ENCODE measurements around the gene SEMA5B. TPM values are rescaled to one million over a fixed set of nuclear protein-coding genes. Genes with fewer than 3 reads are reported as not detected.

The SEMA5B gene
- total RNA-seq, 2 donors from 2014 or later, result 0.51 to 3.5 TPM

DNA sequence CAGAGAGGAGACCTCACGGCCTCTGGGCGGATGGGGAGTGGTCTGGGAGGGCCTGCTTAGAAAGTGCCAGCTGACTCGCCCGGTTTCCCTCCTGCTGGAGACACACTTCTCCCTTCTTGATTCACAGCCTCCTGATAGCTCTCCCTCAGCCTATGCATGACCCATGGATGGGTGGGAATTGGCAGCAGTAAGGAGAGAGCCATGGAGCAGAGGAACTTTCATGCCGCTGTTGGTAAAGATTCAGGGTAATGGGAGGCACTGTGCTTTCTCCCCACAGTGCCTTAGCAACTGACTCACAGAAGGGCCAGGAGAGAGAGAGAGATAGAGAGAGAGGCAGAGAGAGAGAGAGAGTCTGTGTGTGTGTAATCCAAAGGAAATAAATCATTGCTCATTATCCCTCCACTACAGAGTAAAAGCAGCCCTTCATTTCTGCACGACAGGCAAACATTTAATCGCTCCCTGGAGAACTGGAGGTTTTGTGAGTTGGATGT, 82.8 kb downstream of the SEMA5B start:
- H3K27ac ChIP-seq, result no peak overlapping the region
- H3K36me3 ChIP-seq, result no peaks in the 10 kb centered on the region
- H3K9me3 ChIP-seq, result no peaks in the 10 kb centered on the region
- H3K27me3 ChIP-seq, result no peaks in the 10 kb centered on the region
- TF ChIP-seq, protein P1, sequence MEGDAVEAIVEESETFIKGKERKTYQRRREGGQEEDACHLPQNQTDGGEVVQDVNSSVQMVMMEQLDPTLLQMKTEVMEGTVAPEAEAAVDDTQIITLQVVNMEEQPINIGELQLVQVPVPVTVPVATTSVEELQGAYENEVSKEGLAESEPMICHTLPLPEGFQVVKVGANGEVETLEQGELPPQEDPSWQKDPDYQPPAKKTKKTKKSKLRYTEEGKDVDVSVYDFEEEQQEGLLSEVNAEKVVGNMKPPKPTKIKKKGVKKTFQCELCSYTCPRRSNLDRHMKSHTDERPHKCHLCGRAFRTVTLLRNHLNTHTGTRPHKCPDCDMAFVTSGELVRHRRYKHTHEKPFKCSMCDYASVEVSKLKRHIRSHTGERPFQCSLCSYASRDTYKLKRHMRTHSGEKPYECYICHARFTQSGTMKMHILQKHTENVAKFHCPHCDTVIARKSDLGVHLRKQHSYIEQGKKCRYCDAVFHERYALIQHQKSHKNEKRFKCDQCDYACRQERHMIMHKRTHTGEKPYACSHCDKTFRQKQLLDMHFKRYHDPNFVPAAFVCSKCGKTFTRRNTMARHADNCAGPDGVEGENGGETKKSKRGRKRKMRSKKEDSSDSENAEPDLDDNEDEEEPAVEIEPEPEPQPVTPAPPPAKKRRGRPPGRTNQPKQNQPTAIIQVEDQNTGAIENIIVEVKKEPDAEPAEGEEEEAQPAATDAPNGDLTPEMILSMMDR (IDR thresholded peaks at IDR 0.05), result no peak
- DNase-seq (ENCODE audit: low spot score), result no peak
- peaks cover 0 to 34% of the 10 kb centered on the region in 2 donors for H3K4me1 ChIP-seq
- no peak overlapping the region for H3K4me3 ChIP-seq

DNA sequence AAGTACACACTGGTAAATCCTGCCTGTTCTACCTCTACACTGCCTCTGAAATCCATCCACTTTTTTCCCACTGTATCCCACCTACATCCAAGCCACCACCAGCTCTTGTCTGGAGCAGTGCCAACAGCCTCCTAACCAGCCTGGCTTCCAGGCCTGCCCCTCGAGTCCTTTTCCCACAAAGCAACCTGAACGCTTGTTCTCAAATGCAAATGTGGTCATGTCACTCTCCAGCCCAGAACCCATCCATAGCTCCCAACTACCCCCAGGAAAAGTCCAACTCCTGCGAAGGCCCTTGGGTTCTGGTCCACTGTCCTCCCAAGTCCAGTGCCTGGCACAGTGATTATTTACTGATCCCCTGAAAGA, 83.8 kb downstream of the SEMA5B start:
- no peak for DNase-seq (ENCODE audit: low spot score)
- Histone ChIP-seq H3K4me3 (no peak overlapping the region), H3K36me3 (no peaks in the 10 kb centered on the region), H3K4me1 (peaks cover 0 to 34% of the 10 kb centered on the region in 2 donors), H3K9me3 (no peaks in the 10 kb centered on the region), H3K27ac (no peak overlapping the region), H3K27me3 (no peaks in the 10 kb centered on the region)
- TF ChIP-seq, protein P1 (IDR thresholded peaks at IDR 0.05), result no peak

DNA sequence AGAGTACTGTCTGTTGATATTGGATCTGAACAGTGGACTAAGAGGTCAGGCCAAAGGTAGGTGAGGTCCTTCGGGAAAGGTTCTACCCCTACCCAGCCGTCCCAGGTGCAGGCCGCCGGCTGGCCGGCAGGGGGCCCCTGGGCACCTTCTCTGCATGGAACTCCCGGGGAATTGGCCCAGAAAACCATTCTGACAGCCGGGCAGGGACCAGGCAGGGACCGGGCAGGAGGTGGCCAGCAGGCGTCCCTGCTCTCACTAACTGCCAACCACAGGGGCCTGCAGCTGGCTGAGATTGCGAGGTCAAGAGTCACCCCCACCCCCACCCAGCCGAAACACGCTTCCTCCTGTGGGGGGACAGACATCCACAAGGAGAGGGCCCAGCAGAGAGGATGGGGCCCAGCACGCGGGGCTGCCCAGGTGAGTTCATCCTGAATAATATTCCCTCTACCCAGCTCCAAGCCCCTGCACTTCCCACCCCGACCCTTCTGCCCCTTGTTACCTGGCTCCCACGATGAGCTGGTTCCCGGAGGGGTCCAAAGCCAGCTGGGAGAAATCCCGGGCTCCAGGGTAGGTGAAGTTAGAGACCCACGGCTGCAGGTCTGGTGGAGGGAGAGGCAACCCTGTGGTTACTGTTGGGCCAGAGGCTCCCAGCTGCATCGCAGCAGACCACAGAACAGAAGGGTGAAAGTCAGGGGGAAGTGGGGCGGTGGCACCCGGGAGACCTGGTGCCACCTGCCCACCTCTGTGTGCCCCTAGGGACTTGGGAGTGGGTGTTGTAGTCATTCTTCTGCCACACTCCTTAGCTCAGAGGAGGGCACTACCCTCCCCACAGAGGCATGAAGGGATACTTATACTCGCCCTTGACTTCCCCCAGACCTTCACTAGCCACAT, 84.4 kb downstream of the SEMA5B start:
- TF ChIP-seq, protein P1 (IDR thresholded peaks at IDR 0.05), result peak; percentile 91 to 93
- H3K4me3 ChIP-seq, result no peak overlapping the region
- H3K36me3 ChIP-seq, result no peaks in the 10 kb centered on the region
- H3K27ac ChIP-seq, result no peak overlapping the region
- peaks cover 0 to 29% of the 10 kb centered on the region in 2 donors for H3K4me1 ChIP-seq
- H3K27me3 ChIP-seq, result no peaks in the 10 kb centered on the region
- H3K9me3 ChIP-seq, result no peaks in the 10 kb centered on the region
- no peak for DNase-seq (ENCODE audit: low spot score)

DNA sequence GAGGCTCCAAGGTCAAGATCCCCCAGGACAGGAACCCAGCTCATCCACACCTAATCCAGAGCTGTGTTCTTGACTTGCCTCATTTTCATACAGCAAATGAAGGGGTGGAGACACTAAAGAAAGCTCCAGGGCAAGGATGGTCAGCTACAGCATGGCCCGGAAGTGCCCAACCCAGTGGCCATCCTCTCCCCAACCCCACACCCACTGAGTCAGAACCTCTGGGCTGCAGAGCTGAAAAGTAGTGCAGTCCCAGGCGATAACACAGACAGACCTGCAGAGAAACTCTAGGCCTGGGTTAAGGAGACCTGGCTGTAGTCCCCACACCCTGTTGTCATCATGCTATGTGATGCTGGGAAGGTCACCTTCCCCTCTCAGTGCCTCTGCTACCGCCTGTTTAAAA, 85.3 kb downstream of the SEMA5B start:
- Histone ChIP-seq H3K4me1 (peaks cover 0 to 20% of the 10 kb centered on the region in 2 donors), H3K9me3 (no peaks in the 10 kb centered on the region), H3K4me3 (no peak overlapping the region), H3K27me3 (no peaks in the 10 kb centered on the region), H3K36me3 (no peaks in the 10 kb centered on the region), H3K27ac (no peak overlapping the region)
- DNase-seq (ENCODE audit: low spot score), result no peak
- TF ChIP-seq, protein P1 (IDR thresholded peaks at IDR 0.05), result no peak

DNA sequence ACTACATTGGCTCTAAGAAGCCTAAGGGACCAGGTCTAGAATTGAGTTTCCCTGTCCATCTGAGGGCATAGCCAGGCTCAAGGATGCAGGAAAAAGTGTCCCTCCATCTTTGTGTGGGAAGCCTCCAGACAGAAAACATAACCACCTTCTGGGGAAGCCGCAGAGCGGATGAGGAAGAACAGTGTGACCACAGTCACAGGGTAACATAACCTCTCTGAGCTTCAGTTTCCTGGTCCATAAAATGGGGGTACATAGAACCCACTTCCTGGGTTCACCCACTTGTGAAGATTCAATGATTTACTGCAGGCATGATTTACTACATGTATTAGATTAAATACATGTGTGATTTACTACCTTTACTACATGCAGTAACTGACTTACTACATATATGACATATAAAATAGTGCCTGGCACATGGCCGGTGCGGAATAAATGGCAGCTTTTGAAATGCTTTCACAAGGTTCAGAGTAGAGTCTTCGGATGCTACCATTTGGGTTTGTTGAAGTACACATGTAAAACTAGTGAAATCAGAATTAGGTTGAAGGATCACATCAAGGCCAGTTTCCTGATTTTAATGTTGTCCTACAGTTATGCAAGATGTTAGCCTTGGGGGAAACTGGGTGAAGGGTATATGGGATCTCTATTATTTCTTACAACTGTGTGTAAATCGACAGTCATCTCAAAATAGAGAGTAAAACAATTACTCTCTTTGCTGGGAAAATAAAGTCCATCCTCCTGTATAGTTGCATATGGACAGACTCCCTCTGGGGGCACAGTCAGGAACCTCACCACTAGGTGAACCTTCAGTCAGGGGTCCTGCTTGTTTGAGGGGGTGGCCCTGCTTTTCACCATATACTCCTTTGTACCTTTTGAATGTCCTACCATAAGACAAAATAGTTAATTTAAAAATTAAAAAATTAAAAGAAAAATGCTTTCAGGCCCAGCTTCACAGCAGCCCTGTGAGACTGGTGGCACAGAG, 86.0 kb downstream of the SEMA5B start:
- H3K27me3 ChIP-seq, result no peaks in the 10 kb centered on the region
- no peak overlapping the region for H3K27ac ChIP-seq

More for the DNA sequence above, 86.0 kb downstream of the SEMA5B start:
- Histone ChIP-seq H3K4me3 (no peak overlapping the region), H3K36me3 (no peaks in the 10 kb centered on the region), H3K9me3 (no peaks in the 10 kb centered on the region), H3K4me1 (peaks cover 0 to 17% of the 10 kb centered on the region in 2 donors)
- DNase-seq (ENCODE audit: low spot score), result no peak
- TF ChIP-seq, protein P1 (IDR thresholded peaks at IDR 0.05), result no peak

All from right atrium auricular region (tissue), 2 donors.